K562 (cell line): ENCODE data around the gene CERCAM. TPM values are rescaled to one million over a fixed set of nuclear protein-coding genes. Genes with fewer than 3 reads are reported as not detected.

Source experiments
- ARHGAP35 ChIP-seq: fragments of 450-650 bp; IDR thresholded peaks from 2 replicates; pipeline ENCODE4 v1.6.1; 2018; ENCODE audit not compliant: partially characterized antibody
- FOS ChIP-seq: IDR thresholded peaks from 3 replicates; pipeline ENCODE4 v1.6.1; 2011; ENCODE audit not compliant: insufficient read length; ENCODE audit errors: extremely low read depth
- HDGF ChIP-seq: fragments of 450-650 bp; IDR thresholded peaks from 2 replicates; pipeline ENCODE4 v1.6.1; 2016
- HEY1 ChIP-seq: fragments of 250-450 bp; sonication (Bioruptor Pico); IDR thresholded peaks from 2 replicates; pipeline ENCODE4 v1.5.0; 2020; ENCODE audit warnings: mild to moderate bottlenecking, moderate library complexity, borderline replicate concordance
- HIVEP1 ChIP-seq: fragments of 250-450 bp; sonication (Bioruptor Pico); IDR thresholded peaks from 2 replicates; pipeline ENCODE4 v1.4.0; 2020; ENCODE audit warnings: mild to moderate bottlenecking
- LCOR ChIP-seq: sonication (generic); formaldehyde crosslinking; IDR thresholded peaks from 2 replicates; pipeline ENCODE4 v1.8.0; 2022; ENCODE audit warnings: mild to moderate bottlenecking, missing genetic modification reagents
- NR1H2 ChIP-seq: sonication (generic); formaldehyde crosslinking; IDR thresholded peaks from 2 replicates; pipeline ENCODE4 v1.4.0; 2020; ENCODE audit warnings: mild to moderate bottlenecking, missing genetic modification reagents
- OTX1 ChIP-seq: fragments of 450-650 bp; formaldehyde crosslinking; IDR thresholded peaks from 2 replicates; pipeline ENCODE4 v1.4.0; 2022; ENCODE audit warnings: mild to moderate bottlenecking
- RAD51 ChIP-seq: fragments of 450-650 bp; IDR thresholded peaks from 2 replicates; pipeline ENCODE4 v1.7.1; 2016; ENCODE audit warnings: low read depth, mild to moderate bottlenecking, borderline replicate concordance
- RBM34 ChIP-seq: fragments of 200-400 bp; formaldehyde crosslinking; IDR thresholded peaks from 2 replicates; pipeline ENCODE4 v1.6.1; 2018; ENCODE audit warnings: low read length, borderline replicate concordance; ENCODE audit not compliant: insufficient read depth
- SIN3B ChIP-seq: fragments of 450-650 bp; IDR thresholded peaks from 2 replicates; pipeline ENCODE4 v1.6.1; 2017; ENCODE audit warnings: low read depth, mild to moderate bottlenecking, moderate library complexity
- SLC30A9 ChIP-seq: fragments of 250-450 bp; sonication (Bioruptor Pico); IDR thresholded peaks from 2 replicates; pipeline ENCODE4 v1.8.0; 2022; ENCODE audit warnings: mild to moderate bottlenecking, moderate library complexity
- TGIF2 ChIP-seq: sonication (generic); formaldehyde crosslinking; IDR thresholded peaks from 2 replicates; pipeline ENCODE4 v1.8.1; 2022; ENCODE audit warnings: mild to moderate bottlenecking, missing genetic modification reagents, moderate library complexity
- ZNF124 ChIP-seq: sonication (generic); formaldehyde crosslinking; IDR thresholded peaks from 2 replicates; pipeline ENCODE4 v1.8.1; 2022; ENCODE audit warnings: missing genetic modification reagents
- polyA plus RNA-seq, 8 experiments: library from polyadenylated mRNA; depleted of rRNA in 4 of 8; stranded (reverse) in 5 of 8; unstranded in 3 of 8; fragments of >200 nt; fragmentation: Nextera tagmentation in 2 of 8; fragmentation: Illumina TruSeq in 1 of 8; extraction: Ambion mirVana in 2 of 8; extraction: Trizol in 1 of 8; gene quantifications; 2 replicates each; pipeline versions ENCODE4 v1.2.1 to v1.2.3, GENCODE V29; 2011 to 2014; ENCODE audit warnings: inconsistent platforms in 1 of 8, missing spikeins in 1 of 8
- total RNA-seq, 7 experiments: library from RNA; depleted of rRNA in 6 of 7; stranded (reverse); fragments of >200 nt in 6 of 7; fragmentation: Illumina TruSeq in 2 of 7; extraction: Trizol in 2 of 7; gene quantifications; 2 replicates each; pipeline versions ENCODE4 v1.2.1 to v1.2.3, GENCODE V29; 2011 to 2021; ENCODE audit warnings: low replicate concordance in 1 of 7
- TF ChIP-seq, protein P1 (sequence below): fragments of 250-450 bp; sonication (Bioruptor Pico); IDR thresholded peaks from 2 replicates; pipeline ENCODE4 v1.9.0; 2021; ENCODE audit warnings: mild to moderate bottlenecking, inconsistent platforms
- TF ChIP-seq, protein P2 (sequence below): fragments of 250-450 bp; sonication (Bioruptor Pico); IDR thresholded peaks from 2 replicates; pipeline ENCODE4 v1.8.0; 2022; ENCODE audit warnings: inconsistent platforms, mild to moderate bottlenecking, moderate library complexity, borderline replicate concordance
- TF ChIP-seq, protein P3 (sequence below): fragments of 450-650 bp; IDR thresholded peaks from 2 replicates; pipeline ENCODE4 v1.6.1; 2016; ENCODE audit warnings: missing biosample characterization, missing genetic modification characterization
- TF ChIP-seq, protein P4 (sequence below): fragments of 250-450 bp; sonication (Bioruptor Pico); IDR thresholded peaks from 2 replicates; pipeline ENCODE4 v1.5.1; 2021; ENCODE audit warnings: mild to moderate bottlenecking
- TF ChIP-seq, protein P5 (sequence below): sonication (generic); formaldehyde crosslinking; IDR thresholded peaks from 2 replicates; pipeline ENCODE4 v1.8.0; 2023; ENCODE audit warnings: mild to moderate bottlenecking, missing genetic modification reagents

The CERCAM gene
- total and polyA plus RNA-seq, 9 of the 15 experiments (the other 6 are each of a cell fraction or from before 2014, with no cell fraction given), result 0.75 to 24.0 (median 18.0) TPM

DNA sequence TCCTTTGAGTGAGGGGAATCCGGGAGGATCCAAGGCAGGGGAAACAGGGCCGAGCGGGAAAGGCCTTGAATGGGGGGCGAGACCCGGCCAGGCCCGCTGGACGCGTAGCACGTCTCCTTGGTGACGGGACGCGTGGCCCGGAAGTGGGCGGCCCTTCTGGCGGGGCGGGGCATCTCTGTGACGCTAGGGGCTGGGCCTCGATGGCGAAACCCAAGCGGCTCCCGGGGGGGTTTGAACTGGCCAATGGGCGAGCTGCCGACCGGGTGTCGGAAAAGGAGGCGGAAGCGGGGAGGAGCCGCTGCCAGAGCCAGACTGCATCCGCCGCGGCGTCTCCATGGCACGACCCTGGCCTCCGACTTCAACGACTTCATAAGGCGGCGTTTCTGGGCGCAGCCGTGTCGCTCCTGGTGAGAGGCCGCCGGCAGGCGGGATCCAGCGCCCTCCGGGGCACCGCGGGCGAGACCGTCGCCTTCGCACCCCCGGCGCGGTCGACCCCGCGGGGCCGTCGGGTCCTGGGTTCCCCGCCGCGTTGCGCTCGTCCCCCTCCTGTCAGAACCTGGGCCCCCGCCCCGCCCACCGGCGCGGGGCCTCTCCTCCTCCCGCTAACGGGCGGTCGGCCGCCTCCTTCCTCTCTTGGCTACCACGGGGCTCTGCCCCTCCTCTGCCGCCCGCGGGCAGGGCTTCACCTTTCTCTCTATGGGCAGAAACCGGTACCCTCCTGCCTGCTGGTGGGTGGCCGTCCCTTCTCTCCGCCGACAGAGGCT is 35.4 kb downstream of the CERCAM start, which contains the start of gene ODF2 (continued):
- no peak for TF ChIP-seq HEY1 (CRISPR knock-in tag)
- TF ChIP-seq, protein P1, sequence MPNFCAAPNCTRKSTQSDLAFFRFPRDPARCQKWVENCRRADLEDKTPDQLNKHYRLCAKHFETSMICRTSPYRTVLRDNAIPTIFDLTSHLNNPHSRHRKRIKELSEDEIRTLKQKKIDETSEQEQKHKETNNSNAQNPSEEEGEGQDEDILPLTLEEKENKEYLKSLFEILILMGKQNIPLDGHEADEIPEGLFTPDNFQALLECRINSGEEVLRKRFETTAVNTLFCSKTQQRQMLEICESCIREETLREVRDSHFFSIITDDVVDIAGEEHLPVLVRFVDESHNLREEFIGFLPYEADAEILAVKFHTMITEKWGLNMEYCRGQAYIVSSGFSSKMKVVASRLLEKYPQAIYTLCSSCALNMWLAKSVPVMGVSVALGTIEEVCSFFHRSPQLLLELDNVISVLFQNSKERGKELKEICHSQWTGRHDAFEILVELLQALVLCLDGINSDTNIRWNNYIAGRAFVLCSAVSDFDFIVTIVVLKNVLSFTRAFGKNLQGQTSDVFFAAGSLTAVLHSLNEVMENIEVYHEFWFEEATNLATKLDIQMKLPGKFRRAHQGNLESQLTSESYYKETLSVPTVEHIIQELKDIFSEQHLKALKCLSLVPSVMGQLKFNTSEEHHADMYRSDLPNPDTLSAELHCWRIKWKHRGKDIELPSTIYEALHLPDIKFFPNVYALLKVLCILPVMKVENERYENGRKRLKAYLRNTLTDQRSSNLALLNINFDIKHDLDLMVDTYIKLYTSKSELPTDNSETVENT (CRISPR knock-in tag), result peak; percentile 27; the same call in 1 of the 2 replicates
- TF ChIP-seq SIN3B, result peak; percentile 10; the same call in 1 of the 2 replicates
- TF ChIP-seq RAD51, result no peak
- TF ChIP-seq OTX1 (CRISPR knock-in tag), result no peak
- TF ChIP-seq, protein P2, sequence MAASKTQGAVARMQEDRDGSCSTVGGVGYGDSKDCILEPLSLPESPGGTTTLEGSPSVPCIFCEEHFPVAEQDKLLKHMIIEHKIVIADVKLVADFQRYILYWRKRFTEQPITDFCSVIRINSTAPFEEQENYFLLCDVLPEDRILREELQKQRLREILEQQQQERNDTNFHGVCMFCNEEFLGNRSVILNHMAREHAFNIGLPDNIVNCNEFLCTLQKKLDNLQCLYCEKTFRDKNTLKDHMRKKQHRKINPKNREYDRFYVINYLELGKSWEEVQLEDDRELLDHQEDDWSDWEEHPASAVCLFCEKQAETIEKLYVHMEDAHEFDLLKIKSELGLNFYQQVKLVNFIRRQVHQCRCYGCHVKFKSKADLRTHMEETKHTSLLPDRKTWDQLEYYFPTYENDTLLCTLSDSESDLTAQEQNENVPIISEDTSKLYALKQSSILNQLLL (CRISPR knock-in tag), result no peak
- no peak for TF ChIP-seq RBM34
- TF ChIP-seq, protein P3, sequence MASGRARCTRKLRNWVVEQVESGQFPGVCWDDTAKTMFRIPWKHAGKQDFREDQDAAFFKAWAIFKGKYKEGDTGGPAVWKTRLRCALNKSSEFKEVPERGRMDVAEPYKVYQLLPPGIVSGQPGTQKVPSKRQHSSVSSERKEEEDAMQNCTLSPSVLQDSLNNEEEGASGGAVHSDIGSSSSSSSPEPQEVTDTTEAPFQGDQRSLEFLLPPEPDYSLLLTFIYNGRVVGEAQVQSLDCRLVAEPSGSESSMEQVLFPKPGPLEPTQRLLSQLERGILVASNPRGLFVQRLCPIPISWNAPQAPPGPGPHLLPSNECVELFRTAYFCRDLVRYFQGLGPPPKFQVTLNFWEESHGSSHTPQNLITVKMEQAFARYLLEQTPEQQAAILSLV, result no peak
- TF ChIP-seq, protein P4, sequence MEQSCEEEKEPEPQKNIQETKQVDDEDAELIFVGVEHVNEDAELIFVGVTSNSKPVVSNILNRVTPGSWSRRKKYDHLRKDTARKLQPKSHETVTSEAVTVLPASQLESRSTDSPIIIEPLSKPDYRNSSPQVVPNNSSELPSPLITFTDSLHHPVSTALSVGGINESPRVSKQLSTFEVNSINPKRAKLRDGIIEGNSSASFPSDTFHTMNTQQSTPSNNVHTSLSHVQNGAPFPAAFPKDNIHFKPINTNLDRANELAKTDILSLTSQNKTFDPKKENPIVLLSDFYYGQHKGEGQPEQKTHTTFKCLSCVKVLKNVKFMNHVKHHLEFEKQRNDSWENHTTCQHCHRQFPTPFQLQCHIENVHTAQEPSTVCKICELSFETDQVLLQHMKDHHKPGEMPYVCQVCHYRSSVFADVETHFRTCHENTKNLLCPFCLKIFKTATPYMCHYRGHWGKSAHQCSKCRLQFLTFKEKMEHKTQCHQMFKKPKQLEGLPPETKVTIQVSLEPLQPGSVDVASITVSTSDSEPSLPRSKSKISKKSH (CRISPR knock-in tag), result no peak
- TF ChIP-seq FOS, result peak; percentile 45
- TF ChIP-seq TGIF2, result no peak
- TF ChIP-seq HDGF, result no peak
- no peak for TF ChIP-seq ZNF124 (CRISPR knock-in tag)
- TF ChIP-seq SLC30A9 (CRISPR knock-in tag), result no peak
- no peak for TF ChIP-seq LCOR
- TF ChIP-seq, protein P5, sequence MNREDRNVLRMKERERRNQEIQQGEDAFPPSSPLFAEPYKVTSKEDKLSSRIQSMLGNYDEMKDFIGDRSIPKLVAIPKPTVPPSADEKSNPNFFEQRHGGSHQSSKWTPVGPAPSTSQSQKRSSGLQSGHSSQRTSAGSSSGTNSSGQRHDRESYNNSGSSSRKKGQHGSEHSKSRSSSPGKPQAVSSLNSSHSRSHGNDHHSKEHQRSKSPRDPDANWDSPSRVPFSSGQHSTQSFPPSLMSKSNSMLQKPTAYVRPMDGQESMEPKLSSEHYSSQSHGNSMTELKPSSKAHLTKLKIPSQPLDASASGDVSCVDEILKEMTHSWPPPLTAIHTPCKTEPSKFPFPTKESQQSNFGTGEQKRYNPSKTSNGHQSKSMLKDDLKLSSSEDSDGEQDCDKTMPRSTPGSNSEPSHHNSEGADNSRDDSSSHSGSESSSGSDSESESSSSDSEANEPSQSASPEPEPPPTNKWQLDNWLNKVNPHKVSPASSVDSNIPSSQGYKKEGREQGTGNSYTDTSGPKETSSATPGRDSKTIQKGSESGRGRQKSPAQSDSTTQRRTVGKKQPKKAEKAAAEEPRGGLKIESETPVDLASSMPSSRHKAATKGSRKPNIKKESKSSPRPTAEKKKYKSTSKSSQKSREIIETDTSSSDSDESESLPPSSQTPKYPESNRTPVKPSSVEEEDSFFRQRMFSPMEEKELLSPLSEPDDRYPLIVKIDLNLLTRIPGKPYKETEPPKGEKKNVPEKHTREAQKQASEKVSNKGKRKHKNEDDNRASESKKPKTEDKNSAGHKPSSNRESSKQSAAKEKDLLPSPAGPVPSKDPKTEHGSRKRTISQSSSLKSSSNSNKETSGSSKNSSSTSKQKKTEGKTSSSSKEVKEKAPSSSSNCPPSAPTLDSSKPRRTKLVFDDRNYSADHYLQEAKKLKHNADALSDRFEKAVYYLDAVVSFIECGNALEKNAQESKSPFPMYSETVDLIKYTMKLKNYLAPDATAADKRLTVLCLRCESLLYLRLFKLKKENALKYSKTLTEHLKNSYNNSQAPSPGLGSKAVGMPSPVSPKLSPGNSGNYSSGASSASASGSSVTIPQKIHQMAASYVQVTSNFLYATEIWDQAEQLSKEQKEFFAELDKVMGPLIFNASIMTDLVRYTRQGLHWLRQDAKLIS (CRISPR knock-in tag), result no peak
- no peak for TF ChIP-seq NR1H2 (CRISPR knock-in tag)
- TF ChIP-seq HIVEP1, result no peak
- no peak for TF ChIP-seq ARHGAP35
